ENCODE results near the gene DDT.
"Not testable (repeated sequence)": the region's sequence is repeated elsewhere in the genome, so short reads cannot be mapped to it uniquely, and the experiment has no call there.

The DDT gene

DNA sequence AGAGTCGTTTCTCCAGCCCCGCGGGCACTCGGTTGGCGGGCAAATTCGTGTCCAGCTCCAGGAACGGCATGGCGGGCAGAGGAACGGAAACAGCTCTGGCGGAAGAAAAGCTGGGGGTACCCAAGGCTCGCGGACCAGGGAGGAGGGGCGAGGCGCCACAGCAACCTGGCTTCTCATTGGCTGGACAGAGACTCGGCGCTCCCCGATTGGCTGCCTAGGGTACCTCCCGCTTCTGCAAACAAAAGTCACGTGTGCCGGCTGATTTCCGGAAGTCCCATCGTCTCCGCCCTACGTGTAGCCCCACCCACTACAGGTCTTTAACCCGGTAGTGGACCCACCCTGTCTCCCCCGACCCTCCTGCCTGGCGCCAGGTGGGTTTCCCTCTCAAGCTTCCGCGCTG, at the start of gene DDT:
DDT (minus strand) TSS at position 97 of the 400 bp plus-strand sequence; CDS start at position 70, 27 bp downstream.
- not testable (repeated sequence) for DNase-seq

DNA sequence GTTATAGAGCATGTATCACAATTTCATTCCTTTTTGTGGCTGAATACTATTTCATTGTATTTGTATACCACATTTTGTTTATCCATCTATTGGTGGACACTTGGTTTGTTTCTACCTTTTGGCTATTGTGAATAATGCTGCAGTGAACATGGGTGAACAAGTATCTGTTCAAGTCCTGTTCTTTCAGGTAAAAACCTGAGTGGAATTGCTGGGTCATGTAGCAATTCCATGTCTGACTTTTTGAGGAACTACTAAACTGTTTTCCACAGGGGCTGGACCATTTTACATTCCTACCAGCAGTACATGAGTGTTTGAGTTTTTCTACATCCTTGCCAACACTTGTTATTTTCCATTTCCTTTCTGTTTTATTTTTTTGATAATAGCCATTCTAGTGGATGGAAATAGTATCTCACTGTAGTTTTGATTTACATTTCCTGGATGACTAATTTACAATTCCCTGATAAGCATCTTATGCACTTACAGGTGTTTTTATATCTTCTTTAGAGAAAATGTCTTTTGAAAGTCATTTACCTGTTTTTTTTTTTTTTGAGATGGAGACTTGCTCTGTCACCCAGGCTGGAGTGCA, 49.1 kb upstream of the DDT start:
- no peak for DNase-seq

DNA sequence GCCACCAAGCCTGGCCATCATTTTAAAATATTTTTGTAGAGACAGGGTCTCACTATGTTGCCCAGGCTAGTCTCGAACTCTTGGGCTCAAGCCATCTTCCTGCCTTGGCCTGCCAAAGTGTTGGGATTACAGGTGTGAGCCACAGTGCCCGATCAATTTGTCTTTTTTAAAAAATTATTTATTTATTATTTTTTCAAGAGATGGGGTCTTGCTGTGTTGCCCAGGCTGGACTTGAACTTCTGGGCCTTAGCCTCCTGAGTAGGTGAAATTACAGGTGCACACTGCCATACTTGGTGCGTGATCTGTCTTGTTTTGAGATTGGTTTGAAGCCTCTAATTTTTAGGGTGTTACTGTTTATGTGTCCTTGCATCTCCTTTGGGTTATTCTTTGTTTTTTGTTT, 47.1 kb upstream of the DDT start:
- DNase-seq: no peak

DNA sequence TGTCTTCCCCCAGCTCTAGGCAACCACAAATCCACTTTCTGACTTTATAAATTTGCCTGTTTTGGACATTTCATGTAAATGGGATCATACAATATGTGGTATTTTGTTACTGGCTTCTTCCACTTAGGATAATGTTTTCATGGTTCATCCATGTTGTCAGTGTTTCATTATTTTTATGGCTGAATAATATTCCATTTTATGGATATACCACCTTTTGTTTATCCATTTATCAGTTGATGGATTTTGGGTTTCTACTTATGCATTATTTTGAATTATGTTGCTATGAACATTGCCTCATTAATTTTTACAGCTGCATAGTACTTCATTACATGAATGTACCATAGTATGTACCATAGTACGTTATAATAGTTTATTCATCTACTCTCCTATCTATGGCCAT, 41.9 kb upstream of the DDT start:
- DNase-seq: no peak

DNA sequence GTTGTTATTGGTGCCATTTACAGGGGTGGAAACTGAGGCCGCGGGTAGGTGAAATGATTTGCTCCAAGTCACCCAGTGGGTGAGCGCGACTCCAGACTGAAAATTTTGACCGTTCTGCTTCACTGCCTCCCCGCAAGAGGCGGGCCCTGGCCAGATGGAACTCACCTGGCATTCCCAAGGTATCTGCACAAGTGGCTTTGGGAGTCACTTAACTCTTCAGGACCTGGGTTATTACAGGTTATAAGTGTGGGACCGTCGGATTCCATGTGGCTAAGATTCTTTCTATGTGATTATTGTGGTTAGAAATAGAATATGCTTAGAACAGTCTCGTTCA, 37.5 kb upstream of the DDT start:
- no peak for DNase-seq

DNA sequence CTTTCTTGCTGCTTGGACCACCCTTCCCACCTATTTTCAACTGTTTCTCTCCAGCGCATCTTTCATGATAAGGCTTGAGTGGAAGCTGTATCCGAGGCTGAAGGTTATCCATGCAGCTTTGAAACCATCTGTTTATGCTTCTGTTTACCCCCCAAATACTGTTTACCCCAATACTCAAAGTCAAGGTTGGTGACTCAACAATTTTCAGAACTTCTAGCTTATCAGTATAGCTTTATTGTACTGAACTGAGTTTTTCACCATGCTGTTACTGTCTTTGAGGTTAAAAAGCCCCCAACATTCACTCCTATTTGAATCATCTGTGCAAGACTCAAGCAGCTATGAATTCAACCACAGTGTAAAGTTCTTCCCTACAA, 35.8 kb upstream of the DDT start:
- DNase-seq: no peak

DNA sequence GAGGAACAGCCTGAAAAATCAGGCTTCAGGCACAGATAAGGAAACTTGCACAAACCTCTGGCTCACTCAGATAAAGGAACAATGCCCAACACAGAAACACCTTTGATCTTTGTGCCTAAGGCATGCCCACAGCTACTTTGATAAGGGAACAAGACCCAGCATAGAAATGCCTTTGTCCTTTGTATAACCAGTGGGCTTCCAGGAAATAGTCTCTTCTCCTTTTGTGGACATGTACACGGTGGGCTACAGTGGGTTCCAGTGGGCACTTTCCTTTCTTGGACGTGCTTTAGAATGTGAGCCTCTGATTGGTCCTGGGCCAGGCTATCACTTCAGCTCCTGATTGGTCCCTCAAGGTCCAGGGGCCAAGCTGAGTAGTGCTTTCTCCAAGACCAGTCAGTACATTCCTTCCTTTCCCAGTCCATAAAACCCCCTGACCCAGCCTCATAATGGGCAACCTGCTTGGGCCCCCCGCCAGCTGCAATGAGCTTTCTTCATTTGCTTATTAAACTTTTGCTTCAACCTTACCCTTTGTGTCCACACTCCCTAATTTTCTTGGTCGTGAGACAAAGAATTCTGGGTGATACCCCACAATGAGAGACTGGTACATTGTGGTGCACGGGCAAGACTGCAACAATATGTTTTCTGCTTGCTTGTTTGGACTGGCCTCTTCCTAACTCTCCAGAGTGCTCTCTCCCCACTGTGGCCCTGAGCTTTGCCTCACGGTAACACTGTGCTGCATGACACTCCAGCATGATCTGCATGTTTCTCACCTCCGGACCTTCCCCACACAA, 35.2 kb upstream of the DDT start:
- DNase-seq: no peak

DNA sequence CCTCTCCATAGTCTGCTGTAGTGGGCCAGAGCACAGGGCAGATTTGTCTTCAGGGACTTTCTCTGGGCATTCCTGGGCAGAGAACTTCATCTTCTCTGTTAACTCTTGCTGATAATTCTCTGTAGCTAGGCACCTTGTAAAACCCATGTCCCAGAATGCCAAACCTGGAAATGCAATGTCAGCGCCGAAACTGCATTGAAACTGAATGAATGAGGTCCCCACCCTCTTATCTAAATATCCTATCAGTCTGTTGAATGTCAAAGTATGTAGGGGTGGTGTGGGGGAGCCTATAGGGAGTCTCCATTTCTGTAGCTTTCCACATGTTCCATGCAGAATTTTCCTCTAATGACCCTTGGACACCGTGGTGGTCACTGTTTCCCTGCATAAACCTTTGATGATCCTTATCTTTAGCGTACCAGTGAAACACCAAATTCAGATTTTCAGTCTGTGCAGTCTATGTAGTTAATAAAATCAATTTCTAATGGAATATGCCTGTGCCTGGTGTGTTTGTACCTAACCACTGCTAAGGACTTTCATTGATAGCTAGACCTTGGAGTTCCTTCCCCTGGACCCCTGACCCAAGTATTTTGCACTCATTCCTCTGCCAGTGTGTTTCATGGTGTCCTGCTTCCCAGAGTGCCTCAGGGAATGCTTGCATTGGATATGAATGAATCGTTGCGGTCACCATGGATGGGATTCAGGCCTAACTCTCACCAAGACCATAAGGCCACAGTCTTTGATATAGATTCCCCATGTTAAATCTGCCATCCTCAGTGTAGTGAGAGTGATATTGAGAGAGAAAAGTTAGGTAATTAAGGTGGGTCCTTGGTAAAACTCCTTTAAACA, 34.4 kb upstream of the DDT start:
- DNase-seq: no peak

DNA sequence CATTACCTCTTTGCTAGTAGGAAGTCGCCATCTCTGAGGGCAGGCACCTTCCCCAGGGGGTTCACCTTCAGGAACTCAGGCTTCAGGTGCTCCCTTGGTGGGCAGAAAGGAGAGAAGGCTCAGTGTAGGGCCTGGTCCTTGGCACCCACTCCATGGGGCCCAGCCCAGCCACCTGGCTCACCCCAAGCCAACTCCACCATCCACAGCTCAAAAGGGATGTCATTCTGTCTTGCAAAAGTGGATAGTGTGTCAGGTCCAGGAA, 33.7 kb upstream of the DDT start:
- DNase-seq: no peak

DNA sequence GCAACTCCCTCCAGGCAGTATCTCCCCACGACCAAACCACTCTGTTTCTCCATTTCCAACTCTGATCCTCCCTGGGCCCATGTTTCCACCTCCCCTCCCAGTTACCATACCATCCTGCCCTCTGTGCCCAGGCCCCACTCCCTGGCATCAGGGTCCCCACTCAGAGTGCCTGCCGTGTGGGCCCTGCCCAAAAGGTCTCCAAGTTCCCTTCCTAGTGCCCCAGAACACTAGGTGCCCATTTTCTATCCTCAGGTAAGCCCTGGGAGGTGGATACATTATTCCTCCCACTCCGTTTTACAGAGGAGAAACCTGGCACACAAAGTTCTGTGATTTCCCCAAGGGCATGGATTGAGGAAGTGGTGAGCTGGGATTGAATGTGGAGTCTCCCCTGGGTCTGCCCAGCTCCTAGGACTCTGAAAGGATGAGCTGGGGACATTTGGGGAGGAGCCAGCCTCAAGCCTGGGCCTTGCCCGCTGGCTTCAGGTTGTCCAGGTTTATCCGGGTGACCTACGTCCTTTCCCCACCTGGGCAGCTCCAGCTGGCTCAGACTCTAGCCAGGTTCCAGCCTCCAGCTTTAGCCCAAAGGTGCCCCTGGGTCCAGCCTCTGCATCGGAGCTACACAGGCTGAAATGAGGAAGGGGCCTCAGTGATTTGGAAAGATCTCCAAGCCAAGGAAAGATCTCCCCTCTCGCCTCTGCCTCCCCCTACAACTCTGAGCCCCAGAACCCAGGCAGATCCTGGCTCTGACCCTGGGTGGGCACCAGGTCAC, 33.2 kb upstream of the DDT start:
- no peak for DNase-seq

DNA sequence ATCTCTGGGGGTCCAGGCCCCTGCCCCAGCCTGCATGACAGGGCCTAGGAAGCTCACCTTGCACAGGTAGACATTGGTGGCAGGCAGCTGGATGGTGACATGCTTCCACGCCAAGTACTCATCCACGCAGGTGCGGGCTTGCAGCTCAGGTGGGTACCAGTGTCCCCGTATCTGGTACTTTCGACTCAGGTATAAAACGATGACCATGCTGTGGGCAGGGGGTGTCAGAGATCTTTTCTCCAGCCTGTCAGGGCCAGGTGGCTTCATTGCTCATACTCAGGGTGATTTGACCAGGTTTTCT, 32.6 kb upstream of the DDT start:
- DNase-seq: no peak

DNA sequence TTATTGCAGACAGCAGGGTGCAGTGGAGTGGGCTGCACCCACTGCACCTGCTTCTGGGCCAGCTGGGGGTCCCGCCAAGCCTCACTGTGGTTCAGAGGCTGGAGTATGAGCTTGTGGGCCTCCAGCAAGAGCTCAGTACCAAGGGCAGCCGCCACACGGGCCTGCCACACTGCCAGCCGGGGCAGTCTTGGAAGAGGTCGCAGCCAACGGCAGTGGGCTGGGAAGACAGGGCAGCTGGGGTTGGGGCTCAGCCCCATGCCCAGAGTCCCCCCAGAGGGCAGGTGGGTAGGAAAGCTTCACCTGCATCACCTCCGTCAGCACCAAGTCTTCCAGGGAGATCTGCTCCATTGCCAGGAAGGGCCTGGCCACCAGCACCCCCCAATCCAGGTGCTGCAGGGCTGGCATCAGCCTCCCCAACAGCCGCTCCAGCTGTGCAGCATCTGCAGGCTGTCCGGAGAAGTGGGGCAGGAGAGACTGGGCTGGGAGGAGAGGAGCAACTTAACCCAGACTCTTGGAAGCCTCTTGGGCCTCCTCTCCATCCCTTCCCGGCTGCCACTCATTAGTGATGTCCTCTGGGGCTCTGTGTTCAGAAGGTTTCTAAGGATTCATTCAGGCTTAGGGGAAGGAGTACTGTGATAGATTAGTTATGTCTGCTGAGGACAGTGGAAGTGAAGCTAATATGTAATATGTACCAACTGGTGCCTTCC, 32.1 kb upstream of the DDT start:
- no peak for DNase-seq

DNA sequence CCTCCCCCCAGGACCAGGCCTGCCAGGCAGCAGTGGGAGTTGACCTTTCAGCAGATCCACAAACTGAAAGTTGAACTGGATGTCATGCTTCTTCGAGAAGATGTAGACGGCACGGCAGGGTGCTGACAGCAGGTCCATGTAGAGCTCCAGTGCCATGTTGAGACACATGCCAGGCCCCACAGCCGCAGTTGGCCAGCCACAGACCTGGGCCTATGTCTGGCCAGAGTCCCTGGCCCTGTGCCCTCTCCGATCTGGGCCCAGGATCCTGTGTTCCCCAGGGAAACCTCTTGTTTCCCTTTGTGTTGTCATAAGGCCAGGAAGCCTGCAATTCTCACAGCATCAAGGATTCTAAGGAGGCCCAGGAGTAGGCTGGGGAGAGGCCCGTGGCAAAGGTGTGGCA, 31.0 kb upstream of the DDT start, which contains the start of gene GSTT4:
GSTT4 (minus strand) TSS at position 253 of the 400 bp plus-strand sequence; CDS start at position 156, 97 bp downstream.
- DNase-seq: no peak

DNA sequence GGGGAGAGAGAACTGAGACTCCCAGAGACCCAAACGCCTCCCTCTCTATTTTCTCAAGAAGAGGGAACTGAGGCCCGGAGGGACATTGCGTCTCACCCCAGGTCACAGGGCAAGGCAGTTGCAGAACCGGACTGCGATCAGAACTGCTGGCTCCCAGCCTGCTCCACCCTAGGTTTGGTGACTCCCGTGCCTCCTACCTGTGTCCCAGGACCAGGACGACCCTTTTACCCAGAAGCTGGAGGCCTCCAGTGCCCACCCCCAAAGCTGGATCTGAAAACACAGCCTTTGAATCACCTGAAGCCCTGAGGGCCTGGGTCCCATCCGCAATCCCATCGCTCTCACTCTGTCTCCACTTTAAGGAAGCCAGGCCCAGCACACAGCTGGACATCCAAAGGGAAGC, 29.6 kb upstream of the DDT start:
- no peak for DNase-seq

DNA sequence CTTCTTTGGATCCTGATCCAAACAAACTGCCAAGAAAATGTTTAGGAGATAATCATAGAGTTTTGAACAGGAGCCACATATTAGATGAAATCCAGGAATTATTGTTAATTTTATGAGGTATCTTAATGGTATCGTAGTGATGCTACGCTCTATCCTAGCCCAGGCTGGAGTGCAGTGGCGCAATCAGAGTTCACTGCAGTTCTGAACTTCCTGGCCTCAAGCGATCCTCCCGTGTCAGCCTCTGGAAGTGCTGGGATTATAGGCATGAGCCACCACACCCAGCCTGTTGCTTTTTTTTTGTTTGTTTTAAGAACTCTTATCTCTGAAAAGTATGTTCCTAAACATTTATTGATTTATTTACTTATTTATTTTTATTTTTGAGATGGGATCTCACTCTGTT, 28.6 kb upstream of the DDT start:
- no peak for DNase-seq

DNA sequence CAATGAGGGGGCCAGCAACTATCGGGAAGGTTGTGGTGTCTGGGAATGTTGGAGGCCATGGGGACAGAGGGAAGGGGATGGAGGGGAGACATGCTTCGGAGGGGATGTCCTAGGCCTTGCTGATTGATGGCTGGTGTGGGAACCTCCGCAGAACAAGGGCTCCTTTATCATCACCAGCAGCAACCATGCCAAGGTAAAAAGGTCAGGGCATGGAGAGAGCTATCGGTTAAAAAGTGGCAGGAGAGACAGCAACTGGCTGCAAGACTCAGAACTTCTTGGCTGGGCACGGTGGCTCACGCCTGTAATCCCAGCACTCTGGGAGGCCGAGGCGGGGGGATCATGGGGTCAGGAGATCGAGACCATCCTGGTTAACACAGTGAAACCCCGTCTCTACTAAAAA, 28.0 kb upstream of the DDT start:
- no peak for DNase-seq

DNA sequence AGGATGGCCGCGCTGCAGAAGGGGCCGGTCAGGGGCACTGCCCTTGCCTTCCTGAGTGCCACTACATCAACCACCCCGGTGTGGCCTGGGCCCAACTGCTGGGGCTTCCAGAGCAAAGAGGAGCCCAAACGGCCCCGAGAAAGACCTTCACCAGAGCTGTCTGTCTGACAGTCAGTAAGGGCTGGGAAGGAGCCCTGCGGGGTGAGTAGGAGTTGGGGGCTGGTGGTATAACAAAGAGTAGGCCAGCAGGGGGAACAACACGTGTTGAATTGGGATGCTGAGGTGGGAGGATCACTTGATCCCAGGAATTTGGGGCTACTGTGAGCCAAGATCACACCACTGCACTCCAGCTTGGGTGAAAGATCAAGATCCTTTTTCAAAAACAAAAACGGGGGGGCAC, 27.1 kb upstream of the DDT start:
- no peak for DNase-seq

DNA sequence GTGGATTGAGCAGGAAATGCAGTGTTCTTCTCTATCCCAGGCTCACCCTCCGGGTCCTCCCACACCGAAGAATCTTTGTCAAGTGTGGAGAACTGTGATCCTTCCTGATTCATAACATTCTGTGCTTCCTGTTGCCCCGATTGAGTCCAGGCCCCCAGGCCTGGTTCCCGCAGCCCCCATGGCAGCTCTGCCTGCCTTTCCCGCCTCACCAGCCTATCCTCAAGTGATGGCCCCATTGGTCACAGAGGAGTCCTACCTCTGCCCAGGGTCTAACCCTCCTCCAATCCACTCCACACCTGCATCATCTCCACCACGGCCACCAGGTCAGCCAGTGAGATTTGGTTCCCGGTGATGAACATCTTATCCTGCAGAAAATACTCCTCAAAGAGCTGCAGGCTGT, 25.5 kb upstream of the DDT start:
- DNase-seq: not testable (repeated sequence)

DNA sequence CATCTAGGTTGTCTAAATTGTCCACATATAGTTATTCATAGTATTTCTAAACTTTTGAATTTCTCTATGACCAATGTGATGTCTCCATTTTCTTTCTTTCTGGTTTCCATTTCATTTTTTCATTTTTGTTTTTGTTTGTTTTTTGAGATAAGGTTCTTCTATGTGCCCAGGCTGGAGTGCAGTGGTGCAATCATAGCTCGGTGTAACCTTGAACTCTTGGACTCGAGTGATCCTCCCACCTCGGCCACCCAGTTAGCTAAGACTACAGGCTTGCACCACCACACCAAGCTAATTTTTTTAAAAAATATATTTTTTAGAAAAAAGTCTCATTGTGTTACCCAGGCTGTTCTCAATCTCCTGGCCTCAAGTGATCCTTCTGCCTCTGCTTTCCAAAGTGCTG, 22.9 kb upstream of the DDT start:
- DNase-seq: no peak

DNA sequence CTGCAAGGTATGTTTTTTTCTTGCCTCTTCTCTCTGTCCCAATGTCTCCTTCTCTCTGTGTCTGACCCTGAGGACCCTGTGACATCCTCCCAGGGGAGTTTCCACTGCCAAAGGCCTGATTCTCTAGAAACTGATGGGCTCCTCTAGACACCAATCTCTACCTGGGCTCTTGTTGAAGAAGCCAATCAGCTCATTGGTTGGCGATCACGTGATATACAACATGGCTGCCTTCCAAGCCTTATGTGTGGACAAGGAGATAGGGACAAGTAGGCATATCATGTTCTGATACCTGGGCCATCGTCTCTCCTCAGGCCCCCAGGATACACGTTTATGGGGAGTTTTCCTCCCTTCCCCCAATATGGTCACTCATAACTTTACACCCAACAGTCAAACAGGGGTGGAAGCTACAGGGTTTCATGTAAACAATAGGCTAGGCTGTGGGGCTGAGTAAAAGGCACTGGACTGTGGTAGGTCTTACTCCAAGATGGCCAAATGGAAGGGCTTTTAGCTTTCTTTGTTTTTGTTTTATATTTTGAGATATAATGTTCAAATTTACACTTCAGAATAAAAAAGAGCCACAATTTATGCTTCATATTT, 19.4 kb upstream of the DDT start:
- not testable (repeated sequence) for DNase-seq

DNA sequence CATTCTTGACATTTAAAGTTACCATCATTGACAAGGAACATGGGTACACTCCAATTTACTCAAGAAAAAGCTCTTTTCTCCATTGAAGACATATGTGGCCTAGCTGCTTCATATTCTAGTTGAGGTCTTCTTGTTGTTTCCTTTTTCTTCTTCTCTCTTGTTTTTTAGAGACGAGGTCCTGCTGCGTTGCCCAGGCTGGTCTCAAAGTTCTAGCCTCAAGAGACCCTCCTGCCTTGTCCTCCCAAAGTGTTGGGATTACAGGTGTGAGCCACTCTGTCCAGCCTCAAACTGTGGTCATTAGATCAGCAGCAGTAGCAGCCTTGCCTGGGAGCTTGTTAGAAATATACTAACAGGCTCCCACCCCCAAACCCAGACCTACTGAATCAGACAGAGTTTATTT, 18.8 kb upstream of the DDT start:
- DNase-seq: not testable (repeated sequence)

DNA sequence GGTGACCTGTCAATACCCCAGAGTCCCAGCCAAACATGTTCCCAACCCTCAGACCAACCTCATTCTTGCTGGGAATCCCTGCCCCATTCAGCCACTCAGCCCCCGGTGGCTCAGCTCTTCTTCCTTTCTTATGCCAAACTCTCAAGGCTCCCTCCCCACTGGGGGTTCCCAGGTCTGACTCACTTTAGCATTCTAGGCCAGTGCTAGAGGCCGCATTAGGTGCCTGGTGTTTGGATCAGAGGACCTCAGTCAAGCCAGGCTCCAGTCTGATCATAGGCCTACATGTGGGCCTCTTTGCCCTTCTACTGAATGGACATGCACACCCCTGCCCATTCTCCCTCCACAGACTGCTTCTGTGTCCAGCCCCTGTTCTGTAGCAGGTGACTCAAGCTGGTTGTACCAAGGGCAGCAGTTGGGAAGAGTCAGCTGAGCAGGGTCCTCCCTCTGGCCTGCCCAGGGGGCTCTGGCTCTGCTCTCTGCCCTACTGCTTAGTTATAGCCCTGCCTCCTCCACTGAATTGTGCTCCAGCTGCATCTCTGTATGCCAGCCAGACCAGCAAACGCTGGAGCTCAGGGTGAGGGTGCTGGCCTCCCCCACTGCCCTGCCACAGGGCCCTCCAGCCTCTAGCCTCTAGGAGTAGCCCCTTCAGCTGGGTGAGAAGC, 15.5 kb upstream of the DDT start:
- not testable (repeated sequence) for DNase-seq

Measured in SHP77 (cell line).